Activated CD4-positive, CD25-positive, alpha-beta regulatory T cell treated with anti-CD3 and anti-CD28 coated beads, Interleukin-2, amount 50 U/mL, for 16 hours (primary cell): ENCODE data around the gene GOLGA8A.
A peak's percentile ranks its signal among the peaks of the same experiment; 100 is the strongest.
"Not testable (repeated sequence)": the region's sequence is repeated elsewhere in the genome, so short reads cannot be mapped to it uniquely, and the experiment has no call there.

Source experiments
- DNase-seq: peaks from one replicate; pipeline ENCODE4 v3.0.0-alpha.2; 2020; ENCODE audit warnings: low read depth, low spot score

The GOLGA8A gene, protein sequence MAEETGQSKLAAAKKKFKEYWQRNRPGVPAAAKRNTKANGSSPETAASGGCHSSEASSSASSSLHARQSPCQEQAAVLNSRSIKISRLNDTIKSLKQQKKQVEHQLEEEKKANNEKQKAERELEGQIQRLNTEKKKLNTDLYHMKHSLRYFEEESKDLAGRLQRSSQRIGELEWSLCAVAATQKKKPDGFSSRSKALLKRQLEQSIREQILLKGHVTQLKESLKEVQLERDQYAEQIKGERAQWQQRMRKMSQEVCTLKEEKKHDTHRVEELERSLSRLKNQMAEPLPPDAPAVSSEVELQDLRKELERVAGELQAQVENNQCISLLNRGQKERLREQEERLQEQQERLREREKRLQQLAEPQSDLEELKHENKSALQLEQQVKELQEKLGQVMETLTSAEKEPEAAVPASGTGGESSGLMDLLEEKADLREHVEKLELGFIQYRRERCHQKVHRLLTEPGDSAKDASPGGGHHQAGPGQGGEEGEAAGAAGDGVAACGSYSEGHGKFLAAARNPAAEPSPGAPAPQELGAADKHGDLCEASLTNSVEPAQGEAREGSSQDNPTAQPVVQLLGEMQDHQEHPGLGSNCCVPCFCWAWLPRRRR

DNA sequence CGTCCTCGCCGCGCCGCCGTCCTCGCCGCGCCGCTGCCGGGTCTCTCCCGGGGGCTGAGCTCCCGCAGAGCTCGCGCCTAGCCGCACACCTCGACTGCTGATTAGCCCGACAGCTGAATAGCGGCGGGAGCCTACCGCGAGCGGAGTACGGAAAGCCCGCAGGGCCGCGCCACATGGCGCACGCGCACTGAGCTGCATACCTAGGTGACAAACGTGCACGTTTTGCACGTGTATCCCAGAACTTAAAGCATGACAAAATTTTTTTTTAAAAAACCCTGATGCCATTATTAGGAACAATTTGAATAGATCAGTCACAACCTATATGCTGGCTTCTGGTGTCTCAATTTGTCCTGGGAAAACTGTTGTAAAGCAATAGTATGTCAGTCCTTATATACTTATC is at the start of gene GOLGA8A:
GOLGA8A (minus strand) TSS at position 122 of the 400 bp plus-strand sequence. CDS start 48,117 bp downstream, outside the sequence.
- DNase-seq, result peak; percentile 66

DNA sequence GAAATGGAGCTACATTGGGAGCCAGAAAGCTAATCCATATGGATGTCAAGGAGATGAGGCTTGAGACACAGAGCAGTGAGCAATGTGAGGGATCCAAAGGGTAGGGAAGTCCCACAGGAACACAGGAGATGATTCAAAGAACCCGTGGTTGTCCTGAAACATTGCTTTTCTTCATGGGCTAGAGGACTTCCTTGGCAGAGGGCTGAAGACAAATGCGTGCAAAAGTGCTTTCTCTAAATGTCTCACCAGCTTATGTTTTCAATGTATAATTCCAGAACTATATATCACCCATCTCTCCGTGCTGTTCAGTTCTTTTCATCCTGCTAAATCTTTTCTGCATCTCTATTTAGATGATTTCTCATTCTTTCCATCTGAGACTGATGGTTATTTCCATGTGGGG is 46.0 kb upstream of the GOLGA8A start:
- no peak for DNase-seq

DNA sequence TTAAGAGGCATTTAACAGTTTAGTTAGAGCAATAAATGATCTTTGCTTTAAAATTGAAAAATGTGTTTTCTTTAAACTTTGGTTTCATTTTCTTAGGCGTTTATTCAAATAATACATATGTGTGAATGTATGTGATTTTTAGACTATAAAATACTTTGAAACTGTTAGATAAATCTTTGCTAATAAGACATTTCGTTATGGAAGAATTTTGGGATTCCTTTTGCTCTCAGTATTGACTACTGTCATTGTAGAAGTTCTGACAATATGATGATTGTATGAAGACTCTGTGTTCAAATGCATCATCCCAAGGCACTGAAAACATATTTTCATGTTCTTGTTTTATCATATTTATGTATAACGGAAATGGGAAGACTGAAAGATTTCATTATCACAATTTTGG is 43.8 kb upstream of the GOLGA8A start:
- DNase-seq, result no peak

DNA sequence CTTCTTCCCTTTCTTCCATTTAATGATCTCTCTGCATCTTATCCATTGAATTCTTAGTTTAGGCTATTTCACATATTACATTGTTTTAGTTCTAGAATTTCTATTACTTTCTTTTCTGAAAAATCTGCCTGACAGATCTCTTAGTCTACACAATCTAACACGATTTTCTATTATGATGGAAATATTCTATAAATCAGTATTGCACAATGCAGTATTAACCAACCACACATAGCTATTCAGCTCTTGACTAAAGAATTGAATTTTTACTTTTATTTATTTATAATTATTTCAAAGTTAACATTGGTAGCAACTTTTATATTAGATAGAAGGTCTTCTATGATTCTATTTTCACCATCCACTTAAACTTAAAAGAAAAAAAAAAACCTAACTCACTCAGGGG is 36.2 kb upstream of the GOLGA8A start:
- DNase-seq, result no peak

DNA sequence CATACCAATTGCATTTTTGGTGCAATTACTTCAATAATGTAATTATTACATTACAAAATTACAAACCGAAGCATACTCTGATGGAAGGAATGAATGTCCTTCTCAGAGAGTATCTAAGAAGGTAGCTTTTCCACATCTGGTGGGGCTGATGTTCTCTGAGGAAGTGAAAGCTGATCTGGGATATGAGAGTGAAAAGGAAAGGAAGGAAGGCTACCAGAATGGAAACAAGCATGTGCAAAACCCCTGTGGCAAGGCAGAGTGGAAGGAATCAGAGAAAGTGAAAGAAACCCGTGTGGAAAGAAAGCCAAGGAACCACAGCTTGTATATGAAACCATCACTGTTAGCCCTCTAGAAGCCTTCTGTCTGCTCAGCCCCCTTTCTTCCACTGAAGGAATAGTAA is 35.3 kb upstream of the GOLGA8A start:
- no peak for DNase-seq

DNA sequence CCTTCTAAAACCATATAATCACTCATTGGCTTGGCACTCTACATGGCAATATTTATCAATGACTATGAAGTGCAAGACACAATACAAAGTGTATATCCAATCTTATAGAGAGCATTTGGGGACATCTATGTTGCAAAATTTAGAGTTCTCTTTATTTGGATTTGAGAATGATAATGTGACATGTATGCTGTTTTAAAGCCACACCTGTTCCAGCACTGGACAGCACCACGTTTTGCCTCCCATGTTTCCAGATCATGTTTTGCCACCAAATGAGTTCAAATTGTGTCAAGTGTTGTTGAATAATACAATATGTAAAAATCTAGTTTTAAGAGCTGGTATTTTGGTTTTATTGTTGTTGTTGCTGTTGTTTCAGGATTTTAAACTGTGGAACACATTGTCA is 33.3 kb upstream of the GOLGA8A start:
- no peak for DNase-seq

DNA sequence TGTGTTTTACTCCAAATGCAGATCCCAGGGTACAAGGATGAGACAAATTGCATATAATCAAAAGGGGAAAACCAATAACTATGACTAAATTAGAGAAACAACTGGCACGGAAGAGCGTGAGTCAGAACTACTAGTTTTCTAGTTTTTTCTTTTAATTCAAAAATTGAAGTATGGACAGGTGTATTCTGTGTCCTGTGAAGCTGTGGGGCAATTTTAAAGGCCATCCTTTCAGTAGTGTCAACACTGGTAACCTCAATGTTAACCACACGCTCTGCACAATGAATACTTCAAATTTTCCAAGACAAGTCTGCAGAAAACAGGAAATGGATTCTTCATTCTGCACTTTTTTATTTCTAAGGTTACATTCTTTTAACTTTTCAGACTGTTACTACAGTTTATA is 32.5 kb upstream of the GOLGA8A start:
- DNase-seq, result no peak

DNA sequence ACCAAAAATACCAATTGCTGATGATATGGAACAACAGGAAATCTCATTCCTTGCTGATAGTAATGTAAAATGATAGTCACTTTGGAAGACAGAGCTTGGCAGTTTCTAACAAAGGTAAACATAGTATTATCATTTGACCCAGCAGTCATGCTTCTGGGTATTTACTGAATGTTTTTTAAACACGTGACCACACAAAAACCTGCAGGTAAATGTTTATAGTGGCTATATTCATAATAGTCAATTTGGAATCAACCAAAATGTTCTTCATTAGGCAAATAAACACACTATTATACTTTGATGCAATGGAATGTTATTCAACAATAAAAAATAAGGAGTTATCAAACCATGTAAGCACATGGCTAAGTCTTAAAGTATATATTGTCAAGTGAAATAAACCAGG is 24.1 kb upstream of the GOLGA8A start:
- DNase-seq, result no peak

DNA sequence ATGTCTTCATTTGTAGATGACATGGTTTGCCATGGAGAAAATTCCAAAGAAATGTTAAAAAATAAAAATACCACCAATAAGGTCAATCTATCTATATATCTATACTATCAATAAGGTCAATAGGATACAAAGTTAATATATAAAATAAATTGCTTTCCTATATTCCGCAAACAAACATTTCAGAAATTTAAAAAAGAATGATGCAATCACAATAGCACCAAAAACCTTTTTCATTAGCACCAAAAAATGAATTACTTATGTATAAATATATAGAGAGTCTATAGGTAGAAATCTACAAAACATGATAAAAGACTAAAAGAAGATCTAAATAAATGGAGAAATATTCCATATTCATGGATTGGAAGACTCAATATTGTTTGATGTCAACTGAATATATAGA is 22.8 kb upstream of the GOLGA8A start:
- no peak for DNase-seq

DNA sequence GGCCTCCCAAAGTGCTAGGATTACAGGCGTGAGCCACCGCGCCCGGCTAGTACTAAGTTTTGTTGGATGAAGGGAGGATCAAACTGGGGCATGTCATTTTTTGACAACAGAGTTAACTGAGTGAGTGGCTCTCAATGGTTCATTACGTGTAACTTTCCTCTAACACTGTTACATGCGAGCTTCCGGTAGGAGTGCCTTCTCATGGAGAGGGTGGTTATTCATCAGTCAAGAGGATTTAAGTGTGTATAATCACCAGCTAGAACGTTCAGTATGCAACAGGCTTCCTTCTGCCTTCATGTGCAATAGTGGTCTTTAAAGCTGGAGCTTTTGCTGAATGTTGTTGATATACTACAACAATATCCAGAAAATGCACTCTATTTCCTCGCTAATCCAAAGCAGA is 19.1 kb upstream of the GOLGA8A start:
- DNase-seq, result no peak

DNA sequence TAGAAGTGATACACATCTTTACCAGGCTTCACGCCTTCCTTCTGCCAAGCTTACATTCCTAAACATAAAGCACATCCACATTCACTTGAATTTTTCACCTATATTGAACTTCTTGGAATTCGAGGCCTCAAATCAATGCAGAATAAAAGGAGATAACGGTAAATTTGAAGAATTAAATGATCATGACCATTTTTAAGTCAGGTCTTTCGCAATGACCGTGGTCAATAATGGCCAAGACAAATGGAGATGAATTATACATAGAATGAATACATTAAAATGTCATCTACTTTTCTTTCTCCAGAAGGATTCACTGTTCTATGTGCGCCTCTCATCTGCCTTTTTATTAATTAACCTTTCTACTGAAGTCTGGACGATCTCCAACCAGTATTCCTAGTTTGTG is 5.3 kb upstream of the GOLGA8A start:
- no peak for DNase-seq

DNA sequence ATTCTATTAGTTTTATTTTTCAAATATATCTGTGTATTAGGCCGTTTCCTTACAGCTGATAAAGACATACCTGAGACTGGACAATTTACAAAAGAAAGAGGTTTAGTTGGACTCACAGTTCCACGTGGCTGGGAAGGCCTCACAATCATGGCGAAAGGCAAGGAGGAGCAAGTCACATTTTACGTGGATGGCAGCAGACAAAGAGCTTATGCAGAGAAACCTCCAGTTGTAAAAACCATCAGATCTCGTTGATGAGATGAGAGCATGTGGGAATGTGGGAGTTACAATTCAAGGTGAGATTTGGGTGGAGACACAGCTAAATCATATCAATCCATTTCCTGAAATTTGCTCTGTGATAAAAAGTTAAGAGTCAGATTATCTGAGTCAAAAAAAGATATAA is 2.3 kb upstream of the GOLGA8A start:
- no peak for DNase-seq

DNA sequence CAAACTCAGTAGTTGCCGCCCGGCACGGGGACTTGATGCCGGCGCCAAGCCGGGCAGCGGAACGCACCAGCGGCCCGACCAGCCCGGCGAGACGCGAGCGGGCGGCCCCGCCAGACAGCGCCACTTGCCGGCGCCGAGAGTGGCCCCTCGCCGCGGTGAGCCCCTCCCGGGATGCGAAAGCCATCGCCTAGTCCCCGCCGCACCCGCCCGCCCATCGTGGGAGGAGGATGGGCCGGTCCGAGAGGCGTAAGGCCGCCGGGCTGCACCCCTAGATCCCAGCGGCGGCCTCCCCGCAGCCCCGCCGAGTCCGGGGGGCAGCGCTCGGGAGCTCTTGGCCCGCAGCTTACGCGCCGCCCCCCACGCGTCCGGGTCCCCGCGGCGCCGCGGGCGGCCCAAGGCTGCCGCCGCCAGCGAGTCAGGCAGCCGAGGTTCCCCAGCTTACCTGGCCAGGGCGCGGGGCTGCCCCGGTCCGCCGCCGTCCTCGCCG is 609 bp downstream of the GOLGA8A start:
- DNase-seq, result no peak

DNA sequence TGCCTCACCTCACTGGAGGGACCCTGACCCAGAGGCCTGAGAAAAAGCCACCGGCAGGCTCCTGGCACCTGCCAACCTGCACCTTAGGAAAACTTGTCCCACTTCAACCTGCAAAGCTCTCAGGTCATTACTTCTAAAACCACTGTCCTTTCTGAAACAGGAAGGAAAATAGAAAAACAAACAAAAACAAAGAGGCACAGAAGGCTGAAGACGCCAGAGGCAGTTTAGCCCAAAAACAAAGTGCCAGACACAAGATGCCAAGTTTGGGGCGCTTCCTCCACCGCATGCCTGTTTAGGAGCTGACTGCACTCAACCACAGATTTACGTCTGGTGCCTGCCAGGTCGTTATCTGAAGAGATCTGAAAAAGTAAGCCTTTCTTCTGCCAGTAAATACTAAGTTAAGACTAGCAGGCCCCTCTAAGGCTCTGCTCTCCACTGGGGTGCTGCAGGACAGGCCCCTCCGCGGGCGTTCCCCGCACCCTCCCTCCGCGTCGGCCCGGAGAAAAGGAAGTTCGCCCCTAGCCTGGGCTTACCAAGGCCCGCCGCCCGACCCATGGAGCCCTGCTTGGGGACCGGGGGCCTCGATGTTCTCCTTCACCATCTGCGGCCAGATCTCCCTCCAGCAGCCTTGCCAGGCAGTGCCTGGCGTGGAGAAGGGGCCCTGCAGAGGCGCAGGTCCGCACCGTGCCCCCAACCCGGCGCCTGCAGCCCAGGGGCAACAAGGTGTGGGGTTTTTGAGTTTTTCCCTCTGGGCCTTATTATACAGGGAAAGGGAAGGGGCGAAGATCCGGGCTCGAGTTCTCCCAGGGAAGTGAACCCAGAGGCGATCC is 1.3 kb downstream of the GOLGA8A start:
- no peak for DNase-seq

DNA sequence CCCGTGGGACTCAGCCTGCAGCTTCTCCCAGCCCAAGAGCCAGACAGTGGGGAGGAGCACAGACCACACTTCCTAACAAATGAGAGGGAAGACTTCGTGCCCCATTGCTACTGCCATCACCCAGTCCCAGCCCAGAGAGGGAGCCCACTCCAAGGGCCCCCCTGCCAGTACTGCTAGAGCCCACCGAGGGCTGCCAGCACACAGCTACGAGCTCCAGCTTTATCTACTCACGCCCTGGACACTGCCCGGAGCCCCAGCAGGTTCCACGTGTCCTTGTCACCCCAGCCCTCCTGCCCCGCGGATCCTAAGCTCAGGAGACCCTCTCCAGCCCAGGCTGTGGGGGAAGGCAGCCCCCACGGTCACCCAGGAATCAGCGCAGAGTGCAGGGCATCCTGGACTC is 1.9 kb downstream of the GOLGA8A start:
- no peak for DNase-seq

DNA sequence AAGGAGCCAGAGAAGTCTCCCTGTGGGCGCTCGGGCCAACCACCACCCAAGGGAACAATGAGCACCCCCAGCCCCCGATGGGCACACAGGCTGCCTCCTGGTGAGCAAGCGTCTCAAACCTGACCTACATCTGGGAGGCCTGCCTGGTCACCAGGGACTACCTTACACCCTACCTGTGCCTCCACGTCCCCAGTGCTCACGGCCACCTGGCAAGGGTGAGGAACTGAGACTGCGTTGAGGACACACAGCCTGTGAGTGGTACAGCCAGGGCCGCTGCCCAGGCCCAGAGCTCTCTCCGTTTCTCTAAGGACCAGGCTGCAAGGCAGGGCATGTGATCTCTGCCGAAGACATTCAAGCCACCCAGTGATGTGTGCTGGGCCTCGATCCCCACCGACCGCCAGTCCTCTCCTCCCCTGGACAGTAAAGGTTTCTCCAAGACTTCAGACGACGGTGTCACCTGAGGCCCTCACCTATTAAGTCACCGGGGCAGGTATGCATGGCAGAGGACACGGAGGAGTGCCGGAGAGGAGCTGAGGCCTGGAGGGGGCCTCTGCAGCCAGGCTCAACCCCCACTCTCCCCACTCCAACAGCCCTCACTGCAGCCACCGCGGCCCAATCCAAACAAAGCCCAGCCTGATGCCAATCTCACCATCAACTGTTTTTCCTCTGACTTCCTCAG is 2.8 kb downstream of the GOLGA8A start:
- no peak for DNase-seq

DNA sequence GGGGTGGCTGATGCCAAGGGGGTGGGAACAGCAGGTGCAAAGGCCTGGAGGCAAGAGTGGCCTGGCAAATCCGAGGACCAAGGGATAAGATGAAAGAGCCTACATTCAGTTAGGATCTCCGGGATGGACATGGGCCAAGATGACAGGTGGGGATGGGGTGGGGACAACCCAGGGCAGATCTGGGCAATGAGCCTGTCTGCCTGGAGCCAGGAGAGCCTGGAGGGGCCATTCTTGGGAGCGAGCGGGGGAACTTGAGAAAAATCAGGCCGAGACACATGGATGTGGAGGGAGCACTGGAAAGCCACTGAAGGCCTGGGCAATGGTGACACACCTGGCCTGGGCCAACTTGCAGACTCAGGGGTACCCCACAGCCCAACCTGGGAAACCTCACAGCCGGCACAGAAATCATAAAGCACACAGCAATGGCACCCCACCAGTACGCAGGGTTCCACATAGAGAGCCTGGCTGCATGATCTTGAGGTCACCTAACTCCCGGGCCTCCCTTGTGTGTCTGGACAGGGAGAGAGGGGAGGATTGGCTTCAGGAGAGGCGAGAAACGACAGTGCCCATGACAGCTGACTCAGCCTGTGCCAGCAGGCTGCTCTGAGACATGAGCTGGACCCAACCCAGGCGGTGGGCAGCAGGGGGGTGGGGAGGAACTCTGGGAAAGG is 3.5 kb downstream of the GOLGA8A start:
- not testable (repeated sequence) for DNase-seq

DNA sequence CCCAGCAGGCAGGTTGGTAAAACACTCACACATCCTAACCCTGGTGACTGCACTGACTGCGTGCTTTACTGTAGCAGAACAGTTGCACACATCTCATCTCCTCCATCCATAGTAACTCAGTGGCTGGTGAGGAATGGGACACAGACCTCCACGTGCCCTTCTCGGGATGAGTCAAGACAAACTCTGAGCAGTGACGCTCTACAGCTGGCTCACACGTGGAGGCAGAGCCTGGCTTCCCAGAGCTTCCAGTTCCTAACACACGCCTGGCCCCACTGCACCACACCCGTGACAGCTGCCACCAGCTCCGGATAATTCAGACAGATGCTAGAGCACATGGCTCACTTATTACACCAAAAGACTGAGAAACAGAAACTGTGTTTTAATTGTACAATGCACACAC is 7.0 kb downstream of the GOLGA8A start:
- DNase-seq, result not testable (repeated sequence)

DNA sequence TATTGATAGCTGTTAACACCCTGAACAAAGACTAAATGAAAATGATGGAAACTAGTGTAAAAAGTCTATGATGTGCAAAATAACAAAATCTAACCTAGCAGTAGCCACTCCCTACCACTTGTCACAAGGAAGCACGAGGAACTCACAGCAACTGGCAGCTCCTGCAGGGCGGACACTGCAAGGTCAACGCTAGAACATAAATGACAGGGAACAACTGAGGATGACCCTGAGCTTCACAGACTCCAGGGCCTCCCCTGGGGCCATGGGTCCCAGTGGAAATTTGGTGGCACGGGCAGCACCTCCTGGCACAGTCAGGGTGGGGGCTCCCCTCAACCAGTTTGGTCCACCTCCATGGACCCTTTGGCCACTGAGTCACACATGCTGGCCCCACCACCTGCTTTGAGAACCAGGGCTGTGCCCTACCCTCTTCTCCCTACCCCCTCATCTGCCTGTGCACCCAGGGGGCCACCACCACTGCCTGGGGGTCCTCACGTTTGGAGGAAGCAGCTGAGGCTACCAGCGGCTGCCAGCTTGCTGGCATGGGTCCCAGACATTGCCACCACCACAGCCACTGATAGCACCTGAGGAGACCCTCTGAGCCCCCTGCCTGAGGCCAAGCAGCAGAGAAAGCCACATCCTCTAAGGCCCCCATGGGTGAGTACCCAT is 14.1 kb downstream of the GOLGA8A start:
- DNase-seq, result not testable (repeated sequence)

DNA sequence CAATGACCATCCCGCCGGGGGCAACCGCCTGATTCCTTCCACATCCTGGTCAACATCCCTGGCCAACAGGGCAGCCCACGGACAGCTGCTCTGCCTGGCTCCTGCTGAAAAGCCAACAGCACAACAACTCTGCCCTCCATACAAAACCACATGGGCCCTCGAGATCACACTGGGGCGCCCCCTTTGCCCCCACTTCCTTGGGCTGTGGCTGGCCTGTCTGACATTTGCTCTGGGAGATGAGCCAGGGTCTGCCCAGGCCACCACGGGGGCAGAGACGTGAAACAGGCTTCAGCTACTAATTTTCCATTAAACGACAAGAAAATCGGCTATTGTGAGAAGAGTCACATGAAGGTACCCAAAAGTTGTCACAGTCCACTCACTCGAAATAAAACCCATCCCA is 16.7 kb downstream of the GOLGA8A start:
- DNase-seq, result not testable (repeated sequence)

DNA sequence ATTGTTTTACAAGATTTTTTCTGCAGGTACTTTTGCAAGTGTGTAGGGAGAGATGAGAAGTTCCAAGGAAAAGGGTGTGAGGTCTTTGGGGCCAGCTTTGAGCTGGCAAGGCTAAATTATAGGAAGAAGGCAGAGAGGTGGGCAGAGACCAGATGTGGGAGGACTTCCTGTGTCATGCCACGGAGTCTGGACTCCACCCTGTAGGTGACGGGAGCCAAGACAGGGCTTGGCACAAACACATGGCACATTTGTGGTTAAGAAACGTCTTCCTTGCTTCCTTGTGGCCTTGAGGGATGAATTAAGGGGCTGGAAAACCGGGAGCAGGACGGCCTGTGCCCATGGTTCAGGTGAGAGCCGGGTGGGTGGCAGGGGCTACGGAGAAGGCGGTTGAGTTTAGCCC is 19.2 kb downstream of the GOLGA8A start:
- DNase-seq, result not testable (repeated sequence)
